Stimulated activated CD4-positive, alpha-beta T cell treated with anti-CD3 and anti-CD28 coated beads, Interleukin-2, amount 100 ng/mL, for 4 hours (primary cell): ENCODE results near the gene ANKRD31.
"Not testable (repeated sequence)": the region's sequence is repeated elsewhere in the genome, so short reads cannot be mapped to it uniquely, and the experiment has no call there.

Experiments used
- DNase-seq: peaks from one replicate; pipeline ENCODE4 v3.0.0-alpha.2; 2020; ENCODE audit warnings: low read depth

ANKRD31 gene, protein sequence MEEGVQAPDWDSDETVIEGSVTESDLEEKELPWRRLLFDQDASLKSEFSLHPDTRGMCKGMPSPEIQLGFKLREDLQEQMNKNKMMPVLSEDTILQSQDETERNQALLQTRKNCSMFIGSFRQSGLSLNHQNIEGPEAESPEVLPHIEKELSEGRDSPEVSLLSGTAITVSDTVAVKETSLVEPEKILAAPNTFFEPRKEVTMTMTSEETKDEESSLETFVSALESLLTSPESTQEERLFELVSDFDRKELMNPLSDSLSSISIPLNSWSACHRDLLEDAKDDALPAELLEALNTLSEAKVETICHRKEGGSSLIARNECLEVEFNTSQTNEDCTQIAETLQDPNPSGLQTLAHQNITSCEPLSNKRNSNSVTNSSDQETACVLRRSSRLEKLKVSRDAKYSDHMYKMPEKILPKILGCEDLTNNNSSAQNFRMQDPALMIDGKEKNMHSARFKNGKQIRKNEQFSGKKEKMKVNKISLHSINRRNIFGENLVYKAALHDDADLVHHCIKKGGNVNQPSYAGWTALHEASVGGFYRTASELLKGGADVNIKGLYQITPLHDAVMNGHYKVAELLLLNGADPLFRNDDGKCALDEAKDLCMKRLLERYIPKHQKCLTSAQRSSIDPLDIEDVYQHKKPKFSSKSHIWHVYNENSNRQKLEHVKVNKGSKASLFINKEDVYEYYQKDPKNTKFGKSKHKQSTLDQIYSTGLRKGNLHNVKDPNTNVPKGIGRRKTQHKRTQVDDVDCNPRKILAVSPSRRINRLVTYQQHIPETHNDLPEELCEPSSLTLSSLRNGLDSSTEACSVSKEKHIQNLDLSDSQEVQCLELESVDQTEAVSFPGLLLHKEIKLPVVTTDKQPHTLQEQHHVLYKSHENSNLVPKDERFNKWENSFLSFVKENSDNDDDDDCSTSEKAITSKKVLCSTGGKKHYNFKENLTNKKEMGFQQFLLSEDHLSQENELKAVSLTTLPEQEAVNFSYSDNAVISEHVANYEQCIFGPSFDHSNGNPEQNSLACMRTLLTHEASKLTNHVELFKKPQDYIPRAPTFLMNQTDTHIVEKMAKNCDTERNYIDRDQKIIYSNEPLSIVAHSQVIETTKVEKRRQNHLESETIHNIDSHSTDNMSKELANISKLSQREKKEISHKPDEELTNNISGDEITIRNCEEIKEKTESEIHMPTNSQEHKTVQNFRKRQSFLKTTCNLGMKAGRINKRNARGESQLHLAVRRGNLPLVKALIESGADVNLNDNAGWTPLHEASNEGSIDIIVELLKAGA (N-terminal part only)

DNA sequence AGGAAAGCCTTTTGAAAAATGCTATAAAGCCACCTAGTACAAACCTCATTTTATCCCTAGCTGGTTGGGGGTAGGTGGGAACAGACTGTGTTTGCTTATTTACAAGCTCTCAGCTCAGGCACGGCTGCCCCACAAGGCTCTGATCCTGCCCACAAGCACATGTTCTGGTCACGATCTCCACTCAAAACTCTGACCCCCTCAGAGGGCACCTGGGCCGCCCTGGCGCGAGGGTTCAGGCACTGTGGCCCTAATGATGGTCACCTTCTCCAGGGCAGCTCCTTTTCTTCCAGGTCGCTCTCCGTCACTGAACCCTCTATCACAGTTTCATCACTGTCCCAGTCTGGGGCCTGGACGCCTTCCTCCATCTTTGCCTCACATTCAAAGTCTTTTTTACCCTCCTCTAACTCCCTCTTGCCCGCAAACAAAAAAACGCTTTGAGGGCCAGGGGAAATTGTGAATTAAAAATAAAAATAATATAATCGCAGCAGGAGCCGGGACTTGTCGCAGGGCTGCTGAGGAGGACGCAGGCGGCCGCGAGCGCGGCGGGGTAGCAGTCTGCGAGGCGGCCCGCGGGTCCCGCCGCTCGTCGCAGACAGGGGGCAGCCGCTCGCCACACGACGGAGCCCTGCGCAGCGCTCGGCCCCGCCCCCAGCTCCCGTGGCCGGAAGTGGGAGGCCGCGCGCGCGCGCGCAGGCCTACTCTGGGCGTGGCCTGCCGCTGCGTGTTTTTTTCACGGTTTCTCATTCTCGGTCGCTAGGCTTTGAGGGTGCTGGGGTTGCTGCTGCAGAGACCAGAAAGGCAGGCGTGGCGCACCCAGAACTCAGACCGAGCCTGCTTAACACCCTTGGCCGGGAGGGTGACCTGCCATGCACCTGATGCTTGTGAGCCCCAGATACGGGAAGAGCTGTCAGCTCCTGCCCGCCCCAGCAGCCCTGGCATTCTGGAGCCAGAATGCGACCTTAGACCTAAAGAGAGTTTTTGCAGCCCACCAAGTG is at the start of gene ANKRD31:
Gene ANKRD31, minus strand, starts transcription at position 557 of the 995 bp plus-strand sequence. Its CDS starts 192 bp downstream, at position 365.
- DNase-seq: peak; percentile 86

DNA sequence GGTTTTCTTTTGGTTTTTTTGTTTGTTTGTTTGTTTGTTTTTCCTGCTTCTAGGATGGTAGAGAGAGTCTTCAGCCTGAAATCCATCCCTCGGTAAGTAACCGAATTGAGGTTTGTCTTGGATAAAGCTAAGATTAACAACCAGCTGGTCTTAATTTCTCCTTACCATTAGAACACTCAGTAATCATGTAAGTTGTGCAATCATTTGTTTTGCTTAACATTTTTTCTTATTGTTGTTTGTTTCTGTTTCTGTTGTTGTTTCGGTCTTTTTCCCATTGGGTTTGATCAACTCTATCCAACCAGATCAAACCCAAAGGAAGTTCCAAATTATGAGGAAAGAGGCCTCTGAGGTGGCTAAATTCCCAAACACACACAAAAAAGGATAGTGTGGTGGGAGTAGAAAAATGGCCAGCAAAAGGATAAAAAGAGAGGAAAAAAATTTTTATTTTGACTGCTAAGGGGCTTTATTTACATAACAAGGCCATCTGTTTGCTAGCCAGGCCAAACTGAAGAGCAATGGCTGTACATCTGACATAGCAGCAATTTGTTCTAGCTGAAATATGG is 49.6 kb upstream of the ANKRD31 start:
- DNase-seq: no peak

DNA sequence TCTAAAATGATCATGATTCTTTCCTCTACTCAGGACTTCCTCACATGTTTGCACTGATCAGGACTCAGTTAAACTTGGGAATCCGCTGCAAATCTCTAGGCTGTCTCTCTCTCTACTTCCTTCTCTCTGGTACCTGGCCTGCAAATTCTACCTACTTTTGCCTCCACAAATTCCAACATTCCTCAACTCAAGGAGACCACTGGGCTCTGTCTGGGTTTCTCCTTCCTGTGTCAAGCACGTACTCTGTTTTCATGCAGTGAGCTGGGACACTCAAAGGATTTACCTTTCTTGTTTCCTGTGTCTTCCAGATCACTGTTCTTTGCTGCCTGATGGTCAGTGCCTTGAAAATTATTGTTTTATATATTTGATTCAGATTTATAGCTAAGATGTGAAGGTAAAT is 45.9 kb upstream of the ANKRD31 start:
- no peak for DNase-seq

DNA sequence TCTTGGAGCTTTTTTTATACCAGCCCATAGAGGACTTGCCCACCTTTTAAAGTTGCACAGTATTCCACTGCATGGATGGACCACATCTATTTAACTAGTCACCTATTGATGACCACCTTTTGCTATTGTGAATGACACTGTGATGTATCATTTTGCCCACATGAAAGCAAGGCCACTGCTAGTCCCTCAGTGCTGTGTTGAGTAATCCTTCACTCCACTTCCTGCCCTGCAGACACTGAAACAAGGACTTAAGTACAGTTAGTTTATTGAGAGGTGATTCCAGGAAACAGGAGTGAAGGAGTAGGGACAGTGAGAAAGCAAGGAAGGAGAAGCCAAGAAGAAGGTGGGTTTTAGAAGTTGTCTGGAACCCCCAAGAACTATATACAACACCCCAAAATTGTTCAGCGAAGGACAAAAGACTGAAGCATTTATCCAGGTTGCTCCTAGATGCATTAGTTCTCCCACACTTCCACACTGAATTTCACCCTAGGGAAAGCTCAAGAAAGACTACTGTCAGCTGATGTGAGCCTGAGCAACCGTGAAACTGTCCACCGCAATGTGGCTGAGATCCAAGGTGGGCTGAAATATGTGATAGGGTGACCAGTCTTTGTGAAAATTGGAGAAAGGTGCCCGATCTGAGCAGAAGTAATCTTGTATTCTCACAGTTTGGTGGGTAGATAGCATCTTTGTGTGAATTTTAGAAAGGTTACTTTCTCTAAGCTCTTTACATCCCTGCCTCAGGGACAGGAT is 45.2 kb upstream of the ANKRD31 start:
- DNase-seq: no peak

DNA sequence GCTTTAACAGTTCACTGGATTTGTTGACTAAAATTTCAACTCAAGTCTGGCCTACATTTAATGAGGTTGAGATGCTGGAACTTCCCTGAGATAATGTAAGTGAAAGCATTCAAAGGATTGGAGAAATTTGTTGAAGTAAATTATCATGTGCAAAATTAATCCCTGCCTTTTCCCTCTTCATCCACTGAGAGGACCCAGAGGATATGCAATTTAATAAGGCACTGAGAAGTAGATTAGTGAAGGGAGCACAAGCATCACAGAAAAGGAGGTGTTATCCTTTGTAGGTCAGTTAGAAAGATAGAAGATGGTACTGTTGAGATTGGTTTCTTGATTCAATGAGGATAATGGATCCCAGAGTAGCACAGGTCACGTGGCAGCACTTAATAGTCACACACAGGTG is 42.6 kb upstream of the ANKRD31 start:
- DNase-seq: no peak

DNA sequence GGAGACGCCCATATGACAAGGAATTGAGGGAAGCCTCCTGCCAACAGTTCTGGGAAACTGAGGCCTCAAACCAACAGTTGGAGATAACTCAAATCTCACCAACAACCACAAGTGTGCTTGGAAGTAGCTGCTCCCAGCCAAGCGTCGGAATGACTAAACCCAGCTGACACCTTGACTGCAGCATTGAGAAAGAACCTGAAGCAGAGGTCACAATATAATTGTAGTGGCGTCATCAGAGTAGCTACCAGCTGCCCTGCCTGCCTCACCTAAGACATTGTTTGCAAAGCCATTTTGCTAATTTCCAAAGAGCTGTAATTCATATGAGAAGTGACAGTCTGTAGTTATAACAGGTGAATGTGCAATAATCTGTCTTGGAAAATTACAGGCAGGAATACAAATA is 40.8 kb upstream of the ANKRD31 start:
- DNase-seq: no peak

DNA sequence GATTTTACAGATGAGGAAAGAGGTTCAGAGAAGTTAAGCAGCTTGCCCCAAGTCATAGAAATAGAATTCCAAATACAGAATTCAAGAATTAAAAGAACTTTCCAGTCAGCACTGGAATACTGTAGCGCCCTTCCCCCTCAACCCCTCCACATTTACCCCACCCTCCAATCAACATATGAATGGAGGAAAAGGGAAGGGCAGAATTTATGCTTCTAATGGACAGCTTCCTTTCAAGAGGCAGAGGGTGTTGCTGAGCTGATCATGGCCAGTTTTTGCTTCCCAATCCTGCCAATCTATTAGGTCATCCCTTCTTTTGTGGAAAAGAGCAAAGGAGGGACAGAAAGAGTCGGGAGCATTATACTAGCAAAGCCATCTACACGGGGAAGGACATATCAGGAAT is 39.1 kb upstream of the ANKRD31 start:
- DNase-seq: no peak

DNA sequence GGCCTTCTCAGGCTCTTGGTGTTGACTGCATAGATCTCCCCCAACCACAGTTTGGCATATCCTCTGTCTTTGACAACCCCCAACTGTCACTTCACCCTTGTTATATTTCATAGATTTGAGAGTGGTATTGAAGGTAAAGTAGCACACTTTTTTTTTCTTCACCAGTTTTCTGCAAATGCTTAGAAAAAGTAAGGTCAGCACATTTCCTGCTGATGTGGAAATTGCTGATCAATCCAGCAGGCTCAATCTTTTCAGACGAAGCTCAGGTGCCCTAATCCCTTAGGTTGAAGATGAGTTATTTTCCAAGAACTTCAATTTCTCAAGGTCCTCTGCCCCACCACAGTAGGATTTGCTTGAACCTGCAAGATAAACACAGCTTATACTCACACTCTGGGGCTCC is 38.5 kb upstream of the ANKRD31 start:
- no peak for DNase-seq

DNA sequence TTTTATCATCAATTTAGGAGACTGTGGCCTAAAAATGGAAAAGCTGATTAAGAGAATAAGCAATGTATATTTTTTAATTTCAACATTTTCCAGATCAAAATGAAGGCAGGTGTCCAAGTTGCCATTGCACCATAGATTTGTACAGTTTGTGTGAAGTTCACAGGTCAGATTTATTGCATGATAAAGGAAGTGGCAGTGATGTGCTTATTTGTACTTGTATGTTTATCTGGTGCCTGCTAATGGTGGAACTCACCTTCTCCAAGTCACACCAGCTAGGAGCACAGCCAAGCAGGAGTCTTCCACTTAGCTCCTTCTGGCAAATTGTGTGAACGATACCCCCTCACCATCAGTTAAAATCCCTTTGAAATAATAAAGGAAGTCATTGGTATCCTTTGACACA is 37.8 kb upstream of the ANKRD31 start:
- no peak for DNase-seq

DNA sequence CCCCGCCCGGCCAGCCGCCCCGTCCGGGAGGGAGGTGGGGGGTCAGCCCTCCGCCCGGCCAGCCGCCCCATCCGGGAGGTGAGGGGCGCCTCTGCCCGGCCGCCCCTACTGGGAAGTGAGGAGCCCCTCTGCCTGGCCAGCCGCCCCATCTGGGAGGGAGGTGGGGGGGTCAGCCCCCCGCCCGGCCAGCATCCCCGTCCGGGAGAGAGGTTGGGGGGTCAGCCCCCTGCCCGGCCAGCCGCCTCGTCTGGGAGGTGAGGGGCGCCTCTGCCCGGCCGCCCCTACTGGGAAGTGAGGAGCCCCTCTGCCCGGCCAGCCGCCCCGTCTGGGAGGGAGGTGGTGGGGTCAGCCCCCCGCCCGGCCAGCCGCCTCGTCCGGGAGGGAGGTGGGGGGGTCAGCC is 33.9 kb upstream of the ANKRD31 start:
- DNase-seq: not testable (repeated sequence)

DNA sequence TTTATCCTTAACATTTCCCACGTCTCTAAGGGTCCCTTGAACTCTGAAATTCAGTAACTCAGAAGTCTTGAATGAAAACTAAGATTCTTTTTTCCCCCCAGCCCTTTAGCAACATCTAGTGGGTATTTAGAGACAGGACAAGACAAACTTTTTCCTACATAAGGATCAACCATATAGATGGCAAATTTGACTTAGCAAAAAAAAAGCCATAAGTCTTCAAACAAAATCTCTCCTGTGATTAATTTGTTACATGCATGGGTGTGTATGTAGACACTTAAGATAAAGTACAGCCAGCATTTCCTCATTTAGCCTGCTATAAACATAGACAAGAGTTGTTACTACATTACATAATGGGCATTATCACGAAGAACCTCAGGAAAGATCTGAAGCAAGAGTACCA is 29.1 kb upstream of the ANKRD31 start:
- DNase-seq: no peak

DNA sequence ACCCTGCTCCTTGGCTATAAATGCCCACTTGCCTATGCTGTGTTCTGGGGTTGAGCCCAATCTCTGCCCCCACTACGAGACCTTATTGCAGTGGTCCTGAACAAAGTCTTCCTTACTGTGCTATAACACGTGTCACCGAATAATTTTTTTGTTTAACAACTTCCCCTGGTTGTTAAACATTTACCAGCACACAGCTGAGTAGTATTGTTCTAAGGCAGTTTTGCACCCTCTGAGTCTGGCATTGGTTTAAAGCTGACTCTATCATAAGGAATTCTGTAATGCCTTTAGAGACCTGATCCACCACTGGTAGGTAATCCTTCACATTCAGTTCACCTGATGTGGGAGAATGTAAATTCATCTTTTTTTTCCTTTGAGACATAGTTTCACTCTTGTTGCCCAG is 25.6 kb upstream of the ANKRD31 start:
- no peak for DNase-seq

DNA sequence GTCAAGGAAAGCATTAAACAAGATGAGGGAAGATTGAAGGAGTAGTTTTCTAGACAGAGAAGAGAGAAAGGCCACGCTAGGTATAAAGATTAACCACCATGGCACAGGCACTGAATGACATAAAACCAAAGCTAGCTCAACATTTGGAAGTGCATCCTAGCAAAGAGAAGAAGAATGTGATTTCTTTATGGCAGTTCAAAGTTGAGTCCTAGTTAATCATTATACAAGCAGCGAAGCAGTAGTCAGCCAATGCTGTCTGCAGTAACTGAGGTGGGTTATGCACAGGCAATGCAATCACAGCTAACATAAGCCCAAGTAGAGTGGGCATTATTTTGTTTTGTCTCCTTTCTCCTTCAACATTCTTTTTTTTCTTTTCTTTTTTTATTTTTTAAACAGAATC is 24.0 kb upstream of the ANKRD31 start:
- DNase-seq: no peak

DNA sequence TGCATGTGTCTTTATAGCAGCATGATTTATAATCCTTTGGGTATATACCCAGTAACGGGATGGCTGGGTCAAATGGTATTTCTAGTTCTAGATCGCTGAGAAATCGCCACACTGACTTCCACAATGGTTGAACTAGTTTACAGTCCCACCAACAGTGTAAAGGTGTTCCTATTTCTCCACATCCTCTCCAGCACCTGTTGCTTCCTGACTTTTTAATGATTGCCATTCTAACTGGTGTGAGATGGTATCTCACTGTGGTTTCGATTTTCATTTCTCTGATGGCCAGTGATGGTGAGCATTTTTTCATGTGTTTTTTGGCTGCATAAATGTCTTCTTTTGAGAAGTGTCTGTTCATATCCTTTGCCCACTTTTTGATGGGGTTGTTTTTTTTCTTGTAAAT is 13.8 kb upstream of the ANKRD31 start:
- not testable (repeated sequence) for DNase-seq

DNA sequence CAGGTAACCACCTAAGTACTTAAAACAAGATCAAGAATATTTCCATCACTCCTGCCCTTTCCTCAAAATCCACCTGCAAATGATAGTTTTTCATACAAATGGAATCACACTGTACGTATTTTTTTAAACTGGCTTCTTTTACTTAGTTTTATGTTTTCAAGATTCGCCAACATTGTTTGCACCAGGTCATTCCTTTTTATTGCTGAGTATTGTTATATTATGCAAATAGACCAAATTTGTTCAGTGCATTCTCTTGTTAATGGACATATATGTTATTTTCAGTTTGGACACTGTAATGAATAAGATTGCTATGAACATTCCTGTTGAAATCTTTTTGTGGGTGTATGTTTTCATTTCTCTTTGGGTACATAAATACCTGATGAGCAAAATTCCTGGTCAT is 8.3 kb upstream of the ANKRD31 start:
- no peak for DNase-seq

DNA sequence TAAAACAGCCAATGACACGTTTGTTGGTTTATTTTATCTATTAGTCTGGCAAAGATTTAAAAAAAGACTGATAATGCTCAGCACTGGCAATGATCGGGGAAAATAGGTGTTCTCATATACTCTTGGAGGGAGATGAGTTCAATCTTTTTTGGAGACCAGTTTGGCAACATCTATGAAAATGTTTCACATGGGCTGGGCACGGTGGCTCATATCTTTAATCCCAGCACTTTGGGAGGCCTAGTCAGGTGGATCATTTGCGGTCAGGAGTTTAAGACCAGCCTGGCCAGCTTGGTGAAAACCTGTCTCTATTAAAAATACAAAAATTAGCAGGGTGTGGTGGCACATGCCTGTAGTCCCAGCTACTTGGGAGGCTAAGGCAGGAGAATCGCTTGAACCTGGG is 6.8 kb upstream of the ANKRD31 start:
- DNase-seq: no peak

DNA sequence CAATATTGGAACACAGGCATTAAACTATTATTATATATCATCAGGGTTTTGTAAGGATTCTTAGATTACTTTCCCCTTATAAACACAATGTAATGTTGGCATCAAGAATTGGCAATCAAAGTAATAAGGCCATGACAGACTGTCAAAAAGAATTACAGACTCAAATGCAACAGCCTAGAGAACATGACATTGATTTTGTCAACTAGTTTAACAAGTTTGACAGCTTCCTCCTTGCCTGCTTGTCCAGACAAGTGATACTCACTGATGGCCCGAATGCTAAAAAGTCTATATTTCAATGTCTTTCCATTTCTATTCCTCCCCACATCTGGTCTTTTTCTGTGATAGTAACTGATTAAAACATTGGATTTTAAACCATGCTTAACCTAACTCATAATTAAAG is 6.4 kb upstream of the ANKRD31 start:
- no peak for DNase-seq

DNA sequence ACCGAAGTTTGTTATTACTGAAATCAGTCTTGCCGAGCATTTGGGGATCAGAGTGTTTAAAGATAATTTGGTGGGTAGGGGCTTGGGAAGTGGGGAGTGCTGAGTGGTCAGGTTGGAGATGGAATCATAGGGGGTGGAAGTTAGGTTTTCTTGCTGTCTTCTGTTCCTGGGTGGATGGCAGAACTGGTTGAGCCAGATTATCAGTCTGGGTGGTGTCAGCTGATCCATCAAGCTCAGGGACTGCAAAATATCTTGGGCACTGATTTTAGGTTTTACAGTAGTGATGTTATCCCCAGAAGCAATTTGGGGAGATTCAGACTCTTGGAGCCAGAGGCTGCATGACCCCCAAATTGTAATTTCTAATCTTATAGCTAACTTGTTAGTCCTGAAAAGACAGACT is 5.4 kb upstream of the ANKRD31 start:
- DNase-seq: no peak

DNA sequence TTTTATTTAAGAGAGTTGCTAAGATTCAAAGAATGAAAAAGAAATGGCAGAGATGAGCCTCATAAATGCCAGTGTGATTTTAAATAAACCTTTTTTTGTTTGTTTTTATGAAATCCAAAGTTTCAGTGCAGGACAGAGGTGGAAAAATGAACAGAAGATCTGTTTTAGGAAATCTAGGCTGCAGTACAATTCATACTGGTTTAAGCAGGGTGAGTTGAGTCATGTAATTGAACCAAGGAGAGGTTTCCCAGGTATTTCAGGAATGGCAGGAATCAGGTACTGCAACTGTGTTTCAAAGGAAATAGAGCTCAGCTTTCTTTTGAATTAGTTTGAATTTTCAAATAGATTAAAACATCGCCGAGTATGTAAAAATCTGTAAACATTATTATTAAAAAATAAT is 3.0 kb upstream of the ANKRD31 start:
- no peak for DNase-seq

DNA sequence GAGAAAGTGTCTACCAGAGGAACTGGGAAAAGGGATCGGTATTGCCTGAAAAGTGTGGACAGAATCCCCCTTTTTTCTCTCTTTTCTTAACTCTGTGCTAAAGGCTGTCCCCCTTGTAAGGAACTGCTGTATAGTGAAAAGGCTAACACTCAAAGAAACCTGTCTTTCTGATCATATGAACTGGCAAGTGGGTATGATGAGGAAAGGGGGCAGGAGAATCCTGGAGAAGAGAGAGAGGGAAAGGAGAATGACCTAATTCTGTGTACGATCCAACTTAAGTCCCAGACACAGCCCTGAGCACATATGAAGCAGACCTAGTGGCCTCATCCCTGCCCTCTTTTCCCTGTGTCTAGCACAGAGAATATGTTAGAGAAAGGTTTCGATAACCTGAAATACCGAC is 967 bp downstream of the ANKRD31 start:
- no peak for DNase-seq
